GM12891 (cell line): Measurements from ENCODE around the gene SNRNP25. TPM values are rescaled to one million over a fixed set of nuclear protein-coding genes. Genes with fewer than 3 reads are reported as not detected.
"Not testable (repeated sequence)": the region's sequence is repeated elsewhere in the genome, so short reads cannot be mapped to it uniquely, and the experiment has no call there.

Experiments
- DNase-seq: peaks from one replicate; pipeline ENCODE4 v3.0.0; 2011; ENCODE audit warnings: low spot score; ENCODE audit not compliant: insufficient read length
- FAIRE-seq: peaks from 2 replicates; lab custom pipeline; 2011; peaks lifted over from hg19 to GRCh38; lab: Jason Lieb, UNC
- PAX5 ChIP-seq: IDR thresholded peaks from 2 replicates; pipeline ENCODE4 v1.6.1; 2011; ENCODE audit warnings: low read length, moderate library complexity, mild to moderate bottlenecking; ENCODE audit not compliant: insufficient read depth, severe bottlenecking
- POLR2A ChIP-seq: IDR thresholded peaks from 2 replicates; pipeline ENCODE4 v1.6.1; 2011; ENCODE audit warnings: low read depth, low read length, control low read depth
- POLR2AphosphoS5 ChIP-seq: IDR thresholded peaks from 2 replicates; pipeline ENCODE4 v1.6.1; 2011; ENCODE audit warnings: low read depth, low read length, control low read depth
- POU2F2 ChIP-seq: IDR thresholded peaks from 2 replicates; pipeline ENCODE4 v1.6.1; 2011; ENCODE audit warnings: low read depth, mild to moderate bottlenecking, control low read depth, low read length, moderate library complexity
- SPI1 ChIP-seq: IDR thresholded peaks from 2 replicates; pipeline ENCODE4 v1.6.1; 2011; ENCODE audit warnings: low read depth, low read length, control low read depth
- TAF1 ChIP-seq: IDR thresholded peaks from 2 replicates; pipeline ENCODE4 v1.6.1; 2011; ENCODE audit warnings: low read depth, low read length, control low read depth
- polyA plus RNA-seq: library from polyadenylated mRNA; unstranded; fragments of >200 nt; gene quantifications from one replicate; pipeline ENCODE4 v1.2.1, GENCODE V29; 2012; ENCODE audit warnings: low read depth, missing spikeins, inconsistent platforms; ENCODE audit not compliant: missing spikeins

Gene SNRNP25
- 60.0 TPM for polyA plus RNA-seq

DNA sequence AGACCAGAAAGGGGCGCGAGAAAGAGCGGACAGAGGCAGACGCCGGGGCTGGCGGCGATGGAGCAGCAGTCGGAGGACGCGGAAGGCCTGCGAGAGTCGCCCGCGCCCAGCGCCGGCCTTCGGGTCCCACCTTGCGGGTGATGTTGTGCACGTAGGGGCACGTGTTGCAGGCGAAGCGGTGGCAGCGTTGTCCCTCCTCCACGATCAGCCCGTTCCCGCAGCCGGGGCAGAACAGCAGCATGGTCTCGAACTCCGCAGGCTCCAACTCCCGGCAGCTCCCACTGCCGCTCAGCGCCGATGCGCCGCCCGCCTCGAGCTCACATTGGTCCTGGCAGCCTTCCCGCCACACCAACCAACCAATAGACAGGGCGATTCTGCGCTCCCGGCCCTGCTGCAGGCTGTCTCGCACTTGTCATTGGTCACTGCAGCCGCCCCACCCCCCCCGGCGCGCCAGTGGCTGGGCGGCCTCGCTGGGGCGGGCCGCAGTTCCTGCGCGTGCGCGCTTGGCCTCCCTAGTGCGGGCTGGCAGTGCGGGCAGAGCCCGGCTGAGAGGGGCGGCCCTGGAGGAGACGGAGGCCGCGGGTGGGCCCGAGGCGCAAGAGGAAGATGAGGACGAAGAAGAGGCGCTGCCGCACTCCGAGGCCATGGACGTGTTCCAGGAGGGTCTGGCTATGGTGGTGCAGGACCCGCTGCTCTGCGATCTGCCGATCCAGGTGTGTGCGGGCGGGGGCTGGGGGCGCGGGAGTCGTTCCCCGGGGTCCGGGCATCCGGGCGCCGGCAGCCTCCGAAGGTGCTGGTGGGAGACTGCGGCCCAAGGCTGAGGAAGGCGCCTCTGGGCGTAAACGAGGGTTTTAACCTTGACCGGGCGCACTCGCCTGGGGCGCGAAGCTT, at the start of gene SNRNP25, which contains the start of gene POLR3K:
Gene SNRNP25 (plus strand): TSS at position 483 of the 891 bp plus-strand sequence. CDS start 189 bp downstream, at position 672.
Gene POLR3K (minus strand): TSS at position 263 of the 891 bp plus-strand sequence. CDS start 22 bp downstream, at position 241.
- peak; percentile 99 for FAIRE-seq

DNA sequence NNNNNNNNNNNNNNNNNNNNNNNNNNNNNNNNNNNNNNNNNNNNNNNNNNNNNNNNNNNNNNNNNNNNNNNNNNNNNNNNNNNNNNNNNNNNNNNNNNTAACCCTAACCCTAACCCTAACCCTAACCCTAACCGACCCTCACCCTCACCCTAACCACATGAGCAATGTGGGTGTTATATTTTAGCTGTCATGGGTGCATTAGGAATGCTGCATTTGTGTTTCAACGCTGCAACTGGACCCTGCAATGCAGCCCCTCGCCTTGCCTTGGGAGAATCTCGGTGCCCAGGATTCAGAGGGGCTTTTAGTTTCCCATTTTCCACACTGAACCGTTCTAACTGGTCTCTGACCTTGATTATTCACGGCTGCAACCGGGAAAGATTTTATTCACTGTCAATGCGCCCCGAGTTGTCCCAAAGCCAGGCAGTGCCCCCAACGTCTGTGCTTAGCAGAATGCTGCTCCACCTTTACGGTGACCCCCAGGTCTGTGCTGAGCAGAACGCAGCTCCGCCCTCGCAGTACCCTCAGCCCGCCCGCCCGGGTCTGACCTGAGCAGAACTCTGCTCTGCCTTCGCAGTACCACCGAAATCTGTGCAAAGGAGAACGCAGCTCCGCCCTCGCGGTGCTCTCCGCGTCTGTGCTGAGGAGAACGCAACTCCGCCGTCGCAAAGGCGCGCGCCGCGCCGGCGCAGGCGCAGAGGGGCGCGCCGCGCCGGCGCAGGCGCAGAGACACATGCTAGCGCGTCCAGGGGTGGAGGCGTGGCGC, 43.5 kb upstream of the SNRNP25 start:
- FAIRE-seq (no peak), DNase-seq (no peak)
- TF ChIP-seq POLR2AphosphoS5 (no peak), SPI1 (no peak), TAF1 (no peak), PAX5 (no peak), POLR2A (no peak)

More for the DNA sequence above, at the start of gene SNRNP25, which contains the start of gene POLR3K:
- peak; percentile 99 for DNase-seq
- no peak for TF ChIP-seq POU2F2
- TF ChIP-seq POLR2AphosphoS5 = peak; percentile 77
- peak; percentile 20; the same call in 1 of the 2 replicates for TF ChIP-seq TAF1
- TF ChIP-seq SPI1 = no peak
- peak; percentile 77 for TF ChIP-seq POLR2A
- no peak for TF ChIP-seq PAX5

DNA sequence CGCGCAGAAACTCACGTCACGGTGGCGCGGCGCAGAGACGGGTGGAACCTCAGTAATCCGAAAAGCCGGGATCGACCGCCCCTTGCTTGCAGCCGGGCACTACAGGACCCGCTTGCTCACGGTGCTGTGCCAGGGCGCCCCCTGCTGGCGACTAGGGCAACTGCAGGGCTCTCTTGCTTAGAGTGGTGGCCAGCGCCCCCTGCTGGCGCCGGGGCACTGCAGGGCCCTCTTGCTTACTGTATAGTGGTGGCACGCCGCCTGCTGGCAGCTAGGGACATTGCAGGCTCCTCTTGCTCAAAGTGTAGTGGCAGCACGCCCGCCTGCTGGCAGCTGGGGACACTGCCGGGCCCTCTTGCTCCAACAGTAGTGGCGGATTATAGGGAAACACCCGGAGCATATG, 42.9 kb upstream of the SNRNP25 start:
- DNase-seq, FAIRE-seq: not testable (repeated sequence)

DNA sequence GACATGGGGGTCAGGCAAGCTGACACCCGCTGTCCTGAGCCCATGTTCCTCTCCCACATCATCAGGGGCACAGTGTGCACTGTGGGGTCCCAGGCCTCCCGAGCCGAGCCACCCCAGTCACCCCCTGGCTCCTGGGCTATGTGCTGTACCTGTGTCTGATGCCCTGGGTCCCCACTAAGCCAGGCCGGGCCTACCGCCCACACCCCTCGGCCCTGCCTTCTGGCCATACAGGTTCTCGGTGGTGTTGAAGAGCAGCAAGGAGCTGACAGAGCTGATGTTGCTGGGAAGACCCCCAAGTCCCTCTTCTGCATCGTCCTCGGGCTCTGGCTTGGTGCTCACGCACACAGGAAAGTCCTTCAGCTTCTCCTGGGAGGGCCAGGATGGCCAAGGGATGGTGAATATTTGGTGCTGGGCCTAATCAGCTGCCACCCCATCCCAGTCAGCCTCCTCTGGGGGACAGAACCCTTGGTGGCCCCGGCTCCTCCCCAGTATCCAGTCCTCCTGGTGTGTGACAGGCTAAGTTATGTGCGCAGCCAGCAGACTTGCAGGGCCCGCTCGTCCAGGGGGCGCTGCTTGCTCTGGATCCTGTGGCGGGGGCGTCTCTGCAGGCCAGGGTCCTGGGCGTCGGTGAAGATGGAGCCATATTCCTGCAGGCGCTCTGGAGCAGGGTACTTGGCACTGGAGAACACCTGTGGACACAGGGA, 36.4 kb upstream of the SNRNP25 start:
- DNase-seq, FAIRE-seq: not testable (repeated sequence)

DNA sequence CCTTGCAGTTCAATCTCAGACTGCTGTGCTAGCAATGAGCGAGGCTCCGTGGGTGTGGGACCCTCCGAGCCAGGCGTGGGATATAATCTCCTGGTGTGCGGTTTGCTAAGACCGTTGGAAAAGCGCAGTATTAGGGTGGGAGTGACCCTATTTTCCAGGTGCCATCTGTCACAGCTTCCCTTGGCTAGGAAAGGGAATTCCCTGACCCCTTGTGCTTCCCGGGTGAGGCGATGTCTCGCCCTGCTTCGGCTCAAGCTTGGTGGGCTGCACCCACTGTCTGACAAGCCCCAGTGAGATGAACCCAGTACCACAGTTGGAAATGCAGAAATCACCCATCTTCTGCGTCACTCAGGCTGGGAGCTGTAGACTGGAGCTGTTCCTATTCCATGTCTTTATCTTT, 32.7 kb upstream of the SNRNP25 start:
- DNase-seq, FAIRE-seq: not testable (repeated sequence)

DNA sequence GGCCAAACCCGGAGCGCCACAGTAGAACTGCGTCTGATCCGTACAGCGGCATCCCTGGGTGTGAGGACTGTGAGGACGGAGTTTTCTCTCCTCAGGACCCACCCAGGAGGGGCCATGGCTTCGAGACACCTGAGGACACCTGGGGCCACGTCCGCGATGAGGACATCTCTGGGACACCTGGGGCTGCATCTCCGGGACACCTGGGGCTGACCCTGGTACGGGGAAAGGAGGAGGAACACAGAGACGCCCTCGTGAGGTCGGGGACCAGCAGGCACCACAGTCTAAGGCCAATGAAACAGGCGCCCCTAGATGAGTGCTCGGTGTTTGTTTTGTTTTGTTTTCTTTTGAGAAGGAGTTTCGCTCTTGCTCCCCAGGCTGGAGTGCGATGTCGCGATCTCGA, 29.5 kb upstream of the SNRNP25 start:
- DNase-seq, FAIRE-seq: not testable (repeated sequence)

DNA sequence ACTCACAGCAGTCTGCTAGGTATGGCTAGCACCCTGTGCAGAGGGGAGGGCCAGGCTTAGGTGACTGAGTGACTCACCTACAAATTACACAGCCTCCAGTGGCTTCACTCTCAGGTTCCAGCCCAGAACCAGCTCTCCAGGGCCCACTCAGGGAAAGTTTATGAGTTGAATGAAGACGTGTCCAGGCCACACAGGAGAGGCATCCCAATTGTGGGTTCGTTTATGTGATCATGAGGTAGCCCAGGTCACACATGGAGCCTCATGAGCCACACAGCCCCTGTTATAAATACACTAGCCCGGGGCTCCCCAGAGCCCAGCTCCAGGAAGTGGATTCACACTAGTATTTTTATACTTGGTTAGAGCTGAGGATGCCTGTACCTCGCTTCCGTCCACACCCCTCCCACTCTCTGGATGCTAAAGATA, 27.7 kb upstream of the SNRNP25 start:
- FAIRE-seq, DNase-seq: not testable (repeated sequence)

DNA sequence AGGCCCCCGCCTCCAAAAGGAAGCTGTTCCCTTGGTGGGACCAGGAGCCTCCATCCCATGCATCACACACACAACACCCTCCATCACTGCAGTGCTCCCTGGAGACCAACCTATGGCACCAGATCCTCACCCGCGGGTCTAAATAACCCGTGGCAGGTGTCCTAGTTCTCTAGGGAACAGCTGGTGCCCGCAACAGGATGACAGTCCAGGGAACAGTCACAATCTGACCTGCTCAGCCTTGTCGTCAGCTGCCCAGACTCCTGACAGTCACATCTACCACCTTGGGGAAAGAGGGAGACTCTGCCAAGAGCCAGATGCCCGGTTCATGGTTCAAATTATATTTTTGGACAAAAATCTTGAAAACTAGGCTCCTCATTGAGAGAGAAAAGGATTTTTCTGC, 23.0 kb upstream of the SNRNP25 start:
- FAIRE-seq, DNase-seq: not testable (repeated sequence)

DNA sequence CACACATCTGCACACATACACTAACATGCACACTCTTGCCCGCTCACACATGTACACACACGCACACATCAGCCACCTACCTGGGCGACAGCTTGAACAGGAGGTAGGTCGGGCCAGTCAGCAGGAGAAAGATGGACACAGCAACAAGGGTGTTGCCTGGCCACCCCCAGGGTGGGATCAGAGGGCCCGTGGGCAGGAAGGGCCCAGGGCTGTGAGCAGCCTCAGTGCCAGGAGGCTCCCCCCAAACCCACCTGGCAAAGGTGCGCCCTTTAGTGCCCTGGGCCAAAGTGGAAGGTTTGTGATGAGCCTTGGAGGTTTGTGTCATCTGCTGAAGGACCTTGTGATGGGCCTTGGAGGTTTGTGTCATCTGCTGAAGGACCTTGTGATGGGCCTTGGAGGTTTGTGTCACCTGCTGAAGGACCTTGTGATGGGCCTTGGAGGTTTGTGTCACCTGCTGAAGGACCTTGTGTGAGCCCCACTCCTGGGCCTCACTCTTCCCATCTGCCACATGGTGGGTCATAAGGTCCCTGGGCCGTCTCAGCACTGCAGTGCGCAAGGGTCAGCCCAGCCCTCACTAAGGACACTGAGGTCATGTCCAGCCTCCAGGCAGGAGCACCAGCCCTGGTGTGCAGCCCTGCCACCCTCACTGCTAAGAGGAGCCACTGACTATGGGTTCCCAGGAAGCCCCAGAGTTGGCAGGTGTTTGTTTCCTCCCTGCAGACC, 20.3 kb upstream of the SNRNP25 start:
- DNase-seq, FAIRE-seq: not testable (repeated sequence)

DNA sequence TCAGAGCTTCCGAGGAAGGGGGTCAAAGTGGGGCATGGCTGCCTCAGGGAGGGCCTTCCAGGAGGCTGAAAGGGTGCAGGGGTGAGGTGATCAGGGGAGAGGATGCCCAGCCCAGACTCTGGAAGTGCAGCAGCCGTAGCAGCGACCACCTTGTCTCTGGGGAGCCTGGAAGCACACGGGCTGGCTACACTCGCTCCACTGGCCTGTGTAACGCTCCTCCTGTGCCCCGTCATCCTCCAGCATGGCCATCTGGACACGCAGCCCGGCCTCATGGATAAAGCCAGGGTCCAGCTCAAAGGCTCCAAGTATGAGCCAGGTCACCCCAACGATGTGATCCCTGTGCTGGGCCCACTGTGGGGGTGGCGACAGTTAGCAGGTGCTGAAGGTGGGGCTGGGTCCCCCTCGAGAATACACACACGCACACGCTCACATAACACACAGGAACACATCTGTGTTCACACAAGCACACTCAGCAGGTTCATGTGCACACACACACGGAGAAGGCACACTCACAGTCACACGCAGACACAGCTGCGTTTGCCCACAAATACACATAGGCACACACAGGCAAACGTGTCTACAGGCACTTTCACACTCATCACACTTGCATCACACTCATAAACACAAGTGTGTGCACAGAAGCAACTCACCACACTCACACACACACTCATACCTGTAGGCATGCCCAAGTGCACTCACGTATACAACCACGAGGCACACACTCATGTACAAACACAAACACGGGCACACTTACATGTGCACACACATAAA, 19.6 kb upstream of the SNRNP25 start:
- no peak for DNase-seq
- TF ChIP-seq TAF1 = no peak
- TF ChIP-seq POLR2AphosphoS5 = no peak; the same call in 1 of the 2 replicates
- no peak for TF ChIP-seq POLR2A
- no peak for TF ChIP-seq PAX5
- no peak for TF ChIP-seq POU2F2
- no peak for TF ChIP-seq SPI1
- FAIRE-seq = peak; percentile 97

DNA sequence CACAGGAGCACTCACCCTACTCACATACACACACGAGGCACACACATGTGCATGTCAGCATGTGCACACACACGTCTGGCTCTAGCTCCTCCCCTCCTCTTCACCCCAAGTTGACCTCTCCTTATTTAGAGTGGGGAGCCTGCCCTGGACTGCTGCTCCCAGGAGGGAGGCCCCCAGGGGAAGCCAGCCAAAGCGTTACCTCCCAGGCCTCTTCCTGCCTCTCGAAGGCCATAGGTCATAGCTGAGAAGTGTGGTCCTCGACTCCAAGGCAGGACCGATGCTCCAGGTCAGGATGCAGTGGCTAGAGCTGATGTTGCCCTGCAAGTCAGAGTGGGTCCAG, 19.0 kb upstream of the SNRNP25 start:
- FAIRE-seq (no peak), DNase-seq (no peak)
- no peak for TF ChIP-seq POLR2AphosphoS5
